HG03135 (cell line): Measurements from ENCODE around the gene TBXT.
"Not testable (repeated sequence)": the region's sequence is repeated elsewhere in the genome, so short reads cannot be mapped to it uniquely, and the experiment has no call there.

ENCODE experiments used
- ATAC-seq: cut with Tn5 transposase; IDR thresholded peaks from one replicate; pipeline ENCODE4 v1.9.1; 2021; ENCODE audit warnings: mild to moderate bottlenecking, moderate library complexity; ENCODE audit not compliant: unreplicated experiment

Gene TBXT, protein sequence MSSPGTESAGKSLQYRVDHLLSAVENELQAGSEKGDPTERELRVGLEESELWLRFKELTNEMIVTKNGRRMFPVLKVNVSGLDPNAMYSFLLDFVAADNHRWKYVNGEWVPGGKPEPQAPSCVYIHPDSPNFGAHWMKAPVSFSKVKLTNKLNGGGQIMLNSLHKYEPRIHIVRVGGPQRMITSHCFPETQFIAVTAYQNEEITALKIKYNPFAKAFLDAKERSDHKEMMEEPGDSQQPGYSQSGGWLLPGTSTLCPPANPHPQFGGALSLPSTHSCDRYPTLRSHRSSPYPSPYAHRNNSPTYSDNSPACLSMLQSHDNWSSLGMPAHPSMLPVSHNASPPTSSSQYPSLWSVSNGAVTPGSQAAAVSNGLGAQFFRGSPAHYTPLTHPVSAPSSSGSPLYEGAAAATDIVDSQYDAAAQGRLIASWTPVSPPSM

DNA sequence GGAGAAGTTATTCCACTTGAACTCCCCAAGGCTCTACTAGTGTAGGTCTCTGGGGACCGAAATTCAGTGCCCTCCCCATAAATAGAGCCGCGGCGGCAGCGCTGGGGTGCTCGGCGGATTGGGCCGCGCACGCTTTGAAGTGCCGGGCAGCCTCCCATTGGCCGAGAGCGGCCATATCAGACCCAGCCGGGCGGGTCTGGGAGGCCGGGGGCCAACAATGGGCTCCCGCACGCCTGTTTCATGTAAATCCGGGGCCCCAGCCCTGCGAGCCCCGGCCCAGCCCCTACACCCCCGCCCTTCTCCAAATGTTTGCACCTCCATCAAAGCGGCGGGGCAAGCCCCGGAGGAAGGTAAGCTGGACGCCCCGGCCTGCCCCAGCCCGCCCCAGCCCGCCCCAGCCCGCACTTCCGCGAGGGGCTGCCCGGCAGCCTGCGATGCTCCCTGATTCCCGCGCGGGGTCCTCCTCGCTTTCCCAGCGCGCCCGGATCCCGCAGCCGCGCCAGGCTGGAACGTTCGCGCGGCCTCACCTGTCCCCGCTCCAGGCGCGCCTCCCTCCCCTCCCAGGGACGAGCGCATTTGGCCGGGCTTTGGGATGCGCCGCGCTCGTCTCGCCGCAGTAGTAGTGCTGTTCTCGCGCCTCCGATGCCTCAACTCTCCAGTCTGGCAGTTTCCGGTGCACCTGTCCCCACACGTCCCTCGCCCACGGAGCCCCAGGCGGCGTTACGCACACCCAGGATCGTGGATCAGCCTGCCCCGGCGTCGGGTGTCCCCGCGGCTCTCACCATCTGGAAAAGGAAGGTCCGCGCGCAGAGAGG lies at the start of gene TBXT:
TBXT (minus strand) TSS at position 51 of the 815 bp plus-strand sequence. CDS start 260 bp downstream, outside the sequence.
- ATAC-seq, result no peak

DNA sequence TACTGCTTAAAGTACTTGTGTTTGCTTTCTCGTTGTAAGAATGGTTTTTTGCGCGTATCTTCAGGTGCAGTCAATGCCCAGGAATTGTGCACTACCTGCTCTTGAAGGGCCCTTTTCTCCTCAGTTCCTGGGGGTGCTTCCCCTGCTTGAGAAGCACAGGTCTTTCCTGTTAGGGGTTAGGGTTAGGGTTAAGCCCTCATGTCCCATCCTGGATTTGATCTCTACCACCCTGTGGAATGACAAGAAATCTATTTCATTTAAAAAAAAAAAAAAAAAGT lies 39.6 kb upstream of the TBXT start:
- ATAC-seq, result no peak

DNA sequence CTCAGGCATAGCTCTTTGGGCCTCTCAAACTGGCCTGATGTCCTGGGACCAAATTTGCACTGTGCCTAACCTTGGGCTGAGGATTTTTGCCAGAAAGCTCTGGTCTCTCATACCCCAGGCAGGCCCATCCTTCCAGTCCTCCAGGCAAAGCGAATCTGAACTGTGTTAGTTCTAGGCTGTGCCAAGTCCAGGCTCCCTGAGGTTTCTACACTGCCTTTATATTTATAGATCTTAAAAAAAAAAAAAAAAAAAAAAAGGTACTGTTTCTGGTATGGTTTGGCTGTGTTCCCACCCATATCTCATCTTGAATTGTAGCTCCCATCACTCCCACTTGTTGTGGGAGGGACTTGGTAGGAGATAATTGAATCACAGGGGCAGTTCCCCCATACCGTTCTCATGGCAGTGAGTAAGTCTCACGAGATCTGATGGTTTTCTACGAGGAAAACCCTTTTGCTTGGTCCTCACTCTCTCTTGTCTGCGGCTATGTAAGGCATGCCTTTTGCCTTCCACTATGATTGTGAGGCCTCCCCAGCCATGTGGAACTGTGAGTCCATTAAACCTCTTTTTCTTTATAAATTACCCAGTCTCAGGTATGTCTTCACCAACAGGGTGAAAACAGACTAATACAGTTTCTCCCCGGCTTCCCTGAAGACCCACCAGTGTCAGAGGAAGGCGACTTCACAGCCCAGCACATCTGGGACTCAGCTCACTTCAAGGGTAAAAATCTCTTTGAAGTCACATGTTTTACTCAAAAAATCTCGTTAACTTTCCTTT lies 39.0 kb upstream of the TBXT start:
- ATAC-seq, result no peak

DNA sequence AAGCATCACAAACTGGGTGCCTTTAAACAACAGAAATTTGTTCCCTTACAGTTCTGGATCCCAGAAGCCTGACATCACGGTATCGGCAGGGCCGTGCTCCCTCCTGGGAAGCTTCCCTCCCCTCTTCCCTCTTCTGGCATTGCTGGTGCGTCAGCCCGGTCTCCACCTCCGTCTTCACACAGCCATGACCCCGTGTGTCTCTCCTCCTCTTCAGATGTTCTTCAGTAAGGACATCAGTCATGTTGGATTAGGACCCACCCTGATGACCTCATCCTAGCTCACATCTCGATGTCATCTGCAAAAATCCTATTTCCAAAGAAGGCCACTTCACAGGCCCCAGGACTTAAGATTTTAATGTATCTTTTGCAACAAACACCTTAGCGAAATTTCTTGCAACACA lies 38.4 kb upstream of the TBXT start:
- ATAC-seq, result no peak

DNA sequence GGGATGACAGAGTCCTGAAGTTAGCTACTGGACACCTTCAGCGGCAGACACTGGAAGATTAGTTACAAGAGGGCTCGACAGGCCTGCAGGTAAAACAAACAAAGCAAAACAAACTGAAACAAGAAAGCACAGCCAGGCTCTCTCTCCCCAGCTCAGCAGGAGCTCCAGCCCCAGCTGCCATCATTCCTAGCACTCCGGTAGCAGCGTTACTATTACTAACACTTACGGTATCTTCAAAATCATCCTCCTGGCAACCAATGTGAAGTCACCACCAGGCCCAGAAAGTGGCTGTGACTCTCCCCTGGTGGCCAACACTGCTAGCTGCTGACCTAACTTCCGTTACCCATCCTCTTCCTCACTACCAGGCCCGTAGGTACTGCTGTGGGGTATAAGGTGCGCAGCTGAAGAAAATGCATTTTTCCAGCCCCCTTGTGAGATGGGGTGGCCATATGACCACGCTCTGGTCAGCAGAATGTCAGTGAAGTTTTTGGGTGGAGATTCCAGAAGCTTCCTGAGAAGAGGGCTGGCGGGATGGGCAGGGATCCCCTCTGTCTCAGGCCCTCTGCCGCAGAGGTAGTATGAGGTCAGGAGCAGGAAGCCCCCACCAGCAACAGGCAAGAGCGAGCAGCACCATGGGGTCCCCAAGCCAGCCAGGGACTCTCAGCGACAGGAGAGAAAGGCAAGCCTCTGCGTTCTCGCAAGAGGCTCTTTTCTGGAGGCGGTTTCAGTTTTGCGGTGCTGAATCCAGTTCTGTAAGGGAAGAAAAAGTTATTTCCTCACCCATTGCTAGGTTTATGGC lies 37.4 kb upstream of the TBXT start:
- no peak for ATAC-seq

DNA sequence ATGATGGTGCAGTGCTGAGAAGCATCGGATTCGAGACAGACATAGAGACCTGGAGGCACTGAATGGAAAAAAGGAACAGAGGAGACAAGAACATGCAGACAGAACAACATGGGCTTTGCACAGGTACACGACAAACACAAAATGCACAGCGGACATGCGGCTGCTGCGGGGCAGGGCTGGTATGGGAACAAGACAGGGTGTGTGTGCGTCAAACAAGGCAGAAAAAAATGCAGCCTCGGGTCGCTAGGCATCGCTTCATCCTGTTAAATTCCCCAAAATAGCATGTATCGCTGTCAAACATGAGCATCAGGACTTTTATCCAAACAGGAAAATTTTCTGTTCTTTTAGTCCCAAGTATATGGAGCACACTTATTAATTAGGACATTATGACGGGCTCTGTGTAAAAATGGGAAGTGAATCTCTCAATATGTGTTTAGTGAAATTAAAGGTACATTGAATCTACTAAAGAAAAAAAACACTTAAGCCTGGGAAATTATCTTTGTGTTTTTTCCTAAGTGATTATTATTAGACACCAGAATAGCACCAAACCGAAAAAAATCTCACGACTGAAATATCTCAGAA lies 36.1 kb upstream of the TBXT start:
- ATAC-seq, result no peak

DNA sequence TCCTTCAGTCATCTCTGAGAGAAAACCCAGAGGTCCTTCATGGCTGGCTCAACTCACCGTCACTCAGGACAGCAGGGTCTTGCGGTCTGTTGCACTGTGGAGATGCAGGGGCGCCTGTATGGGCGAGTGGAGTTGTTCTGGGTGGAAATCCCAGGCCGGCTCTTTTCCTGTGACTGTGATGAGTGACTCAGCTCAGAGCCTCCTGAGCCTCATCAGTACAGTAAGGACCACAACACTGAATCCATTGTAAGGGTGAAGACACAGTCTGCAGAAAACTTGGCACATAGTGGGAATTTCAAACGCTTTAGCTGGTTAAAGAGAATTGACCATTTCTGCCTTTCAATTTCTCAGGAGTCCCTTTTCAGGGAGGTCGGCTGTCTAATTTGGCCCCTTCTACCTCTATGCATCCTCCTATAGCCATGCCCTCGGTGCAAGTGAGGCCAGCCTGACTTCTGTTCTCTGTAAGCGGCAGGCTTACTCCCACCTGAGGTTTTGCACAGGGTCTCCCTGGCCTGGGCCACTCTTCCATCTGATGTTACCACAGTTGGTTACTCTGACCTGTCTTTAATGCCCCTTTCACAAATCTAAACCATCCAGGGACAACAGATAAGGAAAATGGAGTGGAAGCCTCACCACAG lies 35.5 kb upstream of the TBXT start:
- ATAC-seq, result no peak

DNA sequence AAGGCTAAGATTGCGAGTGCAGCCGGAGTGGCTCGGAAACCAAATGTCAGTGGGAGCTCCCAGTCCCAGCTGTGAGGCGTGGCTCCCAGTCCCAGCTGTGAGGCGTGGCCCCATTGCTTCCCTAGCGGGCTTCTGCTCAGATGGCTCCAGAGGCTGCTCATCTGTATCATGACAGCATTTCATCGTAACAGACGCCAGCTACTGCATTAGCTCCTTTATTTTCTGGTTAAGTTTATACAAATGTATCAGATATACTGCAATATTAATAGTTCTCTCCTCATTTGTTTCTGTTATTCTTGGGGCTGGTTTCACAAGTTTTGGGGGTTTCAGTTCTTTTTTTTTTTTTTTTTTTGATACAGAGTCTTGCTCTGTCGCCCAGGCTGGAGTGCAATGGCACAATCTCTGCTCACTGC lies 34.7 kb upstream of the TBXT start:
- peak; percentile 62 for ATAC-seq

DNA sequence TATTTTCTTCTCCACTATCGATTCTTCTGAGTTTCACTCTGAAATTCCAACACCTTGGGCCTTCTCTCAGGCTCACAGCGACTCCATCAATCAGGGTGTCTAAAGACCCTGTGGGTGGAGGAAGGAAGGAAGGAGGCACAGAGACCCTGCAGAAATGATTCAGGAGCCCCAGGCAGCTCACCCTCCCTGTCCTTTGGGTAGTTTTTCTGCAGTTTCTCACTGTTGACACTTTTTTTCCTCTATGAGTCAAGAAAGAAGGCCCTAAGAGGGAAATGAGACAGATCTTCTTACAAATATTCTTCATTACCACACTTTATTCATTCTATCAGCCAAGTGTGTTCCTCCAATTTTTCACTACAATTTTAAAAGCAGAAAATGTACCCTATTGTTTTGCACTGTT lies 34.2 kb upstream of the TBXT start:
- ATAC-seq, result peak; percentile 16

DNA sequence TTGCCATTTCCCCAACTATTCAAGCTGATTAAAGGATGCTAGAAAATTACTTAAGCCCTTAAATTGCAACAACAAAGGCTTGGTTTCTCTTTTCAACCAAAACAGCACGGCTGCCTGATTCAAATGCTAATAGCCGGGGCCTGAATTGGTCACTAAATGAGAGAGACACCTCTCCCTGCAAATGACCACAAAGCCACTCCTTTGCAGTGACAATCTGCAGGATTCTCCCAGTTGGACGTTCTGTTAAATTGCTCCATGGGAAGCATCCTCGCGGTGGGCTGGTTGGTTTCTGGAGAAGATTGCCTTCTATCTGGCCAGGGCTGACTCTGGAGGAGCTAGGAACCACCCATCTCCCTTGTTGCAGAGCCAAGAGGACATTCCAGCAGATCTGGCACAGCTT lies 29.7 kb upstream of the TBXT start:
- ATAC-seq, result no peak

DNA sequence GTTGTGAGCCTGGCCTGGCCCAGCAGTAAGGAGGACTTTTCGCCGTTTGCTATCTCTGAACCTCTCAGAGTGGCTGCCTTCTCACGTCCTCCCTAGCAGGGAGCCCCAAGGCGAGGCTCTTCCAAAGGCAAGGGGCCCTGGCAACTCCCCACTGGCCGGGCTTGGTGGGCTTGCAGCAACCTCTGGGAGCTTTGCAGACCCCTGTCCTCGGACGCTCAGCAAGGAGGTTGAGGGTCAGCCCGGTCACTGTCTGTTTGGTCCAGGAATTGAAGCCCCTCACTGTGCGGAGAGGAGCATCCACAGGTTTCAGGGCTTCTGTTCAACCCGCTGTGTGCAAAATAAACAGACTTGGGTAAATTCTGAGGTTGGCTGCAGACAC lies 28.2 kb upstream of the TBXT start:
- ATAC-seq, result no peak

DNA sequence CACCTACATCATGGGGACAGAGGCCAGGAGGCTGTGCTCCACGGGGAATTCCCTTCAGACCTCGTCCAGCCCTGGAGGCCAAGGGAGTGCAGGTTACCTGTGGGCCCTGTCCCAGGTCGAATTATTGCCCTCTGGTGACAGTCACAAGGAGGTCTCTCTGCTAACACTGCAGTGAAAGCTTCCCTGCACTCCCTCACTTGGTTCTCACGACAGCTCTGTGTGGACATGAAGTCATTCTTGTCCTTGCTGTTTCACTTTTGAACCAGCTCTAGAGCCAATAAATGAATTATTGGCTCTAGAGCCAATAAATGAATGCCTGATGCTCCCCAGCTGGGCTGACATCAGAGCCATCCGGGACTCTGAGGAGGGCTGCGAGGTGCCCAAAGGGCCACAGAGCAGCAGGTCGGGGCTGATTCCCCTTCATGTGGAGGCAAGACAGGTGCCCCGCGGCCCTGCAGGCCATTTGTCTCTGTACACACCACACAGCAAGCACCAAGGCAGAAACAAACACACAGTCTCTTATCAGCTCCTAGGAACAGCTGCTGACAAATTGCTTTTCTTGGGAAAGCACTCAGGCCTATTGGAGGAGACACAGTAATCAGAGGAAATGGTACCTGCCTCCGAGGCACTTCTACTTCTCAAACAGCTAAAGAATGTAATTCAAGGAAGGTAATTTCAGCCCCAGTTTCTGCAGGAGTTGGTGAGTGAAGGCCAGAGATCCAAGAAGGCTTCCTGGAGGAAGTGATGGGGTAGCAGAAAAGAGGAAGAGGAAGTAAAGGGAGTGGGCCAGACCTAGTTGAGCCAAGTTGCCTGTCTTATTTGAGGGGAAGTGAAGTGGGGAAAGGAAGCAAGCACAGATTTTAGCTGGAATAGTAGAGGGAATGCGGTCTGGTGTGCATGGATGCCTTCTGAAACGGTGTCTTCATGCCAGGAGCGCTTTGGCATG lies 27.5 kb upstream of the TBXT start:
- ATAC-seq, result no peak

DNA sequence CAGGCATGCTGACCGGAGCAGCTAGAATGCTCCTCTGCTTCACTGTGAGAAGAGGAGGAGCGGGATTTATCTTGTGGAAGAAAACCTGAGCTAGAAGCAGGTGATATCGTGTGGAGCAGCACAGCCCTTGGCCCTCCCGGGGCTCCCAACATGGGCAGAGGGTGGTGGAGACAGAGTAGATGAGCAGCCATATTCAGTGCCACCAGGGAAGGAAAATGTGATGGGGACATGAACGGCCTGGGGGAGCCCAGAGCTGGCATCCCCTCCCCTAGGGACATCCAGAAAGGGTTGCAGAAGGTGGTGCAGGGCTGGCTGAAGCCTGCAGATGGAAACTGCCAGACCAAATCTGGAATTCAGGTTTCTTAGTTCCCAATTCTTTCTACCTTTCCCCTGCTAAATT lies 24.9 kb upstream of the TBXT start:
- ATAC-seq, result no peak

DNA sequence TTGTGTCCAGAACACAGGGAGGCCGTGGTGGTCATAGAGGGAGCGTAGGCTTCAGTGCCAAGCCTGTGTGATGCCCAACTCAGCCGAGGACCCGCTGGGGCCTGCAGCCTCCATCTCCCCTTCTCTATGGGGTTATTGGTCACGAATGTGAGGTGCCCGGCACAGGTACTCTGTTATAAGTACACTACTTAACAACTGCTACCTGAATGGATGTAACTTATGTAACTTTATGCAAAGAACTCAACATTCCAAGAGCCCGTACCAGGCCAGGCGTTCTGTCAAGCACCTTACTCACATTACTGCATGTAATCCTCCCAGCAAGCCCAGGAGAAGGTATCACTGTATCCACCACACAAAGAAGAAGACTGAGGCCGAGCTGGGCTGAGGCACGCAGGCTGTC lies 24.5 kb upstream of the TBXT start:
- ATAC-seq, result no peak

DNA sequence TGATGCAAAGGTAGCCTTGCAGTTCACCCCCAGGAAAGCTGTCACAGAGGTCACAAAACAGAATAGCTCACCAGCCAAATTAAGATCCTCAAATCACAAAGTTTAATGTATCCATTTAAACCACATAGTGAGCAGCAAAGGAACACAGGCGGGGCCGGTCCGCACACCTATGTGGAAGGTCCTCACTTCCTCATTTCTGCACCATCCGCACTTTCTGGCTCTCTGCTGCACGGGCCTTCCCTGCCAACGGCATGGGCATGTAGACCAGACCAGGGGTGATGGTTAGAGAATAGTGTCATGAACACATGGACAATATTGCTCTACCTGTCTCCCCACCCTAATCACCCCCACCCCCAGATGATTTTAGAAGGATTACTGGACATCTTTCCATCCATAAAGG lies 12.1 kb upstream of the TBXT start:
- no peak for ATAC-seq

DNA sequence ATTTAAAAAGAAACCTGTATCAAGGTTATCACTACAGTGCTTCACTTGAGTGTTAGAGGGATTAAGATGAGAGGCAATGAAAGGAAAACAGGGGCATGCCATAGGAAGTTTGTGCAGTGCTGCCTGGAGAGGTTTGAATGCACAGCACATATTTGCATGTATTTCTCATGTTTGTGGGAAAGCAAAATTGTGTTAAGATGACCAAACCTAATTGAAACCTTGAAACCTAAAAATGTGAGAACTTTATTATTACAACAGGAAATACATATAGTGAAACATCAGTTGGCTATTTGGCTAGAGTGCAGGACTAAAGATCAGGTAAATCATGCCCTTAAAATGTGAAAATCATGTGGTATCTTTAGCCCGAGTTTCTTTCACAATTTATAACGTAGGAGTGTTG lies 8.5 kb upstream of the TBXT start:
- ATAC-seq, result no peak

DNA sequence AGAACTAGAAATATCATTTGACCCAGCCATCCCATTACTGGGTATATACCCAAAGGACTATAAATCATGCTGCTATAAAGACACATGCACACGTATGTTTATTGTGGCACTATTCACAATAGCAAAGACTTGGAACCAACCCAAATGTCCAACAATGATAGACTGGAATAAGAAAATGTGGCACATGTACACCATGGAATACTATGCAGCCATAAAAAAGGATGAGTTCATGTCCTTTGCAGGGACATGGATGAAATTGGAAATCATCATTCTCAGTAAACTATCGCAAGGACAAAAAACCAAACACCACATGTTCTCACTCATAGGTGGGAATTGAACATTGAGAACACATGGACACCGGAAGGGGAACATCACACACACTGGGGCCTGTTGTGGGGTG lies 7.4 kb upstream of the TBXT start:
- ATAC-seq, result not testable (repeated sequence)

DNA sequence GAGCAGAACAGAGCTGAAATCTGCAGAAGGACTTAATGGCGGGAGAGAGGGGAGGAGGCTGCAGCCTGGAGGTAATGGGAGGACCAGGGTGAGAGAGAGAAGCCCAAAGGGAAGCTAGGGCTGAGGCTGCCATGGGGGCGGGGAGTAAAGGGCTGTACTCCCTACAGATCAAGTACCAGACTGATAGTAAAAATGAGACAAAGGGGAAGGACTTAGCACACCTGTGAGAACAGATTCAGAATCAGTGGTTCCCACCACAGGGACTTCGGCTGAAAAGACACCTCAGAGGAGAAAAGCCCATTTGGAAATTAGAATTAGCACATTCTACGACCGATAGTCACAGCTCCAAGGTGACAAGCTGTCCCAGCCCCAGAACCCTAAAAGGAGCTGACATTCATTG lies 6.4 kb upstream of the TBXT start:
- ATAC-seq, result no peak
